SK-N-SH (cell line): ENCODE measurements around the gene PMF1. TPM values are rescaled to one million over a fixed set of nuclear protein-coding genes. Genes with fewer than 3 reads are reported as not detected.

ENCODE experiments used
- CTCF ChIA-PET: fragments of 300-600, 350-600 bp; formaldehyde crosslinking; extraction: SDS; loops from one replicate; lab custom pipeline; 2021; lab: Yijun Ruan, JAX
- POLR2A ChIA-PET: fragments of 350-600 bp; sonication (Branson Sonifier 250); formaldehyde crosslinking; extraction: SDS; loops from one replicate; lab custom pipeline; 2020; ENCODE audit warnings: antibody characterized with exemption, inconsistent platforms; lab: Yijun Ruan, JAX
- DNase-seq: peaks from one replicate; pipeline ENCODE4 v3.0.0; 2012
- H2AFZ ChIP-seq: fragments of 200-600 bp; sonication (generic); 2 replicates; pipeline ENCODE4 v1.8.1; 2016; ENCODE audit warnings: antibody characterized with exemption, mild to moderate bottlenecking, low read depth
- H3F3A ChIP-seq: fragments of 200-600 bp; sonication (generic); replicated peaks from 2 replicates; pipeline ENCODE3; 2016; ENCODE audit warnings: antibody characterized with exemption, mild to moderate bottlenecking; ENCODE audit not compliant: insufficient read depth
- H3K27ac ChIP-seq, 2 experiments: fragments of 200-500 bp in 1 of 2; fragments of 200-600 bp in 1 of 2; sonication (Bioruptor generic) in 1 of 2; sonication (generic), shearing (Covaris generic) in 1 of 2; 2 replicates each; pipeline versions ENCODE4 v1.5.1 to v1.6.1; 2014 to 2016; ENCODE audit warnings: low read depth in 2 of 2, inconsistent platforms in 1 of 2, low read length in 1 of 2, mild to moderate bottlenecking in 1 of 2, mixed read lengths in 1 of 2
- H3K27me3 ChIP-seq: fragments of 200-600 bp; sonication (generic), shearing (Covaris generic); 2 replicates; pipeline ENCODE4 v1.6.1; 2016; ENCODE audit warnings: mixed run types; ENCODE audit not compliant: insufficient read depth
- H3K36me3 ChIP-seq, 2 experiments: fragments of 200-500 bp in 1 of 2; fragments of 200-600 bp in 1 of 2; sonication (Bioruptor generic) in 1 of 2; sonication (generic) in 1 of 2; replicated peaks in 1 of 2; 2 replicates each; pipeline versions ENCODE3 to v1.5.1; 2014 to 2016; ENCODE audit warnings: low read length in 1 of 2, mild to moderate bottlenecking in 1 of 2; ENCODE audit not compliant: insufficient read depth in 2 of 2, control insufficient read depth in 1 of 2
- H3K4me1 ChIP-seq, 2 experiments: fragments of 200-500 bp in 1 of 2; fragments of 200-600 bp in 1 of 2; sonication (Bioruptor generic) in 1 of 2; sonication (generic), shearing (Covaris generic) in 1 of 2; 2 replicates each; pipeline versions ENCODE4 v1.5.1 to v1.6.1; 2014 to 2016; ENCODE audit warnings: low read depth in 1 of 2, low read length in 1 of 2, mixed run types in 1 of 2; ENCODE audit not compliant: insufficient read depth in 2 of 2, control insufficient read depth in 1 of 2
- H3K4me2 ChIP-seq: fragments of 200-600 bp; sonication (generic), shearing (Covaris generic); 2 replicates; pipeline ENCODE4 v1.6.1; 2017; ENCODE audit warnings: mixed run types
- H3K4me3 ChIP-seq, 2 experiments: fragments of 200-500 bp in 1 of 2; fragments of 200-600 bp in 1 of 2; sonication (Bioruptor generic) in 1 of 2; sonication (generic), shearing (Covaris generic) in 1 of 2; 2 replicates each; pipeline versions ENCODE4 v1.5.1 to v1.8.1; 2014 to 2016; ENCODE audit warnings: low read depth in 2 of 2, inconsistent platforms in 1 of 2, low read length in 1 of 2, mild to moderate bottlenecking in 1 of 2, mixed read lengths in 1 of 2, moderate library complexity in 1 of 2
- H3K79me2 ChIP-seq: fragments of 200-600 bp; sonication (generic); 2 replicates; pipeline ENCODE4 v1.8.1; 2017; ENCODE audit warnings: mild to moderate bottlenecking; ENCODE audit not compliant: insufficient read depth
- H3K9ac ChIP-seq: fragments of 200-600 bp; sonication (generic); 2 replicates; pipeline ENCODE4 v1.6.1; 2017; ENCODE audit warnings: mixed run types
- H3K9me2 ChIP-seq: fragments of 200-600 bp; sonication (generic); 2 replicates; pipeline ENCODE4 v1.6.1; 2017; ENCODE audit warnings: mixed run types
- H3K9me3 ChIP-seq: fragments of 200-600 bp; sonication (generic); 2 replicates; pipeline ENCODE4 v1.6.1; 2017; ENCODE audit warnings: mixed run types, mild to moderate bottlenecking, moderate library complexity
- H4K20me1 ChIP-seq: fragments of 200-600 bp; sonication (generic); 2 replicates; pipeline ENCODE4 v1.6.1; 2017; ENCODE audit warnings: mild to moderate bottlenecking, mixed run types; ENCODE audit not compliant: insufficient read depth
- ELF1 ChIP-seq: IDR thresholded peaks from 2 replicates; pipeline ENCODE4 v1.4.0; 2012
- EP300 ChIP-seq, 2 experiments: IDR thresholded peaks; 2 replicates each; pipeline versions ENCODE4 v1.4.0 to v1.6.1; 2012; ENCODE audit warnings: borderline replicate concordance in 1 of 2, low read depth in 1 of 2, low read length in 1 of 2
- EZH2phosphoT487 ChIP-seq: fragments of 200-600 bp; sonication (generic); IDR thresholded peaks from 2 replicates; pipeline ENCODE4 v1.6.1; 2017; ENCODE audit warnings: low read depth, mixed run types, mild to moderate bottlenecking, antibody characterized with exemption, moderate library complexity, borderline replicate concordance
- FOSL2 ChIP-seq: IDR thresholded peaks from 2 replicates; pipeline ENCODE4 v1.4.0; 2012; ENCODE audit warnings: low read depth, mild to moderate bottlenecking, moderate library complexity, borderline replicate concordance
- FOXM1 ChIP-seq: IDR thresholded peaks from 2 replicates; pipeline ENCODE4 v1.4.0; 2012; ENCODE audit warnings: low read depth, mild to moderate bottlenecking
- GATA2 ChIP-seq: sonication (generic); formaldehyde crosslinking; IDR thresholded peaks from 2 replicates; pipeline ENCODE4 v1.5.0; 2020; ENCODE audit warnings: mild to moderate bottlenecking, missing genetic modification reagents
- IRF3 ChIP-seq: fragments of 150-350 bp; IDR thresholded peaks from 2 replicates; pipeline ENCODE4 v1.6.1; 2016; ENCODE audit warnings: mild to moderate bottlenecking, low read depth, low read length
- MAX ChIP-seq: IDR thresholded peaks from 2 replicates; pipeline ENCODE4 v1.4.0; 2012; ENCODE audit warnings: low read depth
- MEF2A ChIP-seq: IDR thresholded peaks from 2 replicates; pipeline ENCODE4 v1.4.0; 2012; ENCODE audit warnings: low read depth, borderline replicate concordance
- MXI1 ChIP-seq: IDR thresholded peaks from 2 replicates; pipeline ENCODE4 v1.6.1; 2012; ENCODE audit warnings: mild to moderate bottlenecking, low read depth, low read length, improper control_type of control experiment
- POLR2AphosphoS5 ChIP-seq: IDR thresholded peaks from 2 replicates; pipeline ENCODE4 v1.6.1; 2012; ENCODE audit warnings: low read depth, low read length
- RAD21 ChIP-seq: IDR thresholded peaks from 2 replicates; pipeline ENCODE4 v1.6.1; 2012; ENCODE audit warnings: mild to moderate bottlenecking, low read length
- RCOR1 ChIP-seq: fragments of 150-350 bp; IDR thresholded peaks from 2 replicates; pipeline ENCODE4 v1.6.1; 2017; ENCODE audit warnings: antibody characterized with exemption, low read length
- REST ChIP-seq: IDR thresholded peaks from 2 replicates; pipeline ENCODE4 v1.6.1; 2012; ENCODE audit warnings: mild to moderate bottlenecking, low read depth, low read length, moderate library complexity
- RXRA ChIP-seq: IDR thresholded peaks from 2 replicates; pipeline ENCODE4 v1.4.0; 2012; ENCODE audit warnings: low read depth, mild to moderate bottlenecking, borderline replicate concordance
- SMC3 ChIP-seq: IDR thresholded peaks from 2 replicates; pipeline ENCODE4 v1.6.1; 2012; ENCODE audit warnings: low read depth, low read length, improper control_type of control experiment
- TCF12 ChIP-seq: IDR thresholded peaks from 2 replicates; pipeline ENCODE4 v1.4.0; 2012
- TEAD4 ChIP-seq: IDR thresholded peaks from 2 replicates; pipeline ENCODE4 v1.4.0; 2012; ENCODE audit warnings: mild to moderate bottlenecking, borderline replicate concordance; ENCODE audit not compliant: insufficient read depth
- USF1 ChIP-seq: IDR thresholded peaks from 2 replicates; pipeline ENCODE4 v1.4.0; 2012; ENCODE audit warnings: low read depth, borderline replicate concordance
- YY1 ChIP-seq: IDR thresholded peaks from 2 replicates; pipeline ENCODE4 v1.4.0; 2012; ENCODE audit warnings: low read depth, mild to moderate bottlenecking
- ZBTB33 ChIP-seq: IDR thresholded peaks from 2 replicates; pipeline ENCODE4 v1.4.0; 2012; ENCODE audit warnings: low read depth, borderline replicate concordance
- WGBS: methylation state at CpG from one replicate; pipeline ENCODE4 v1.1.6; 2017; ENCODE audit warnings: low lambda C conversion rate; 5-methylcytosine and 5-hydroxymethylcytosine counted together
- polyA plus RNA-seq, 3 experiments: library from polyadenylated mRNA; depleted of rRNA; stranded (reverse); fragments of >200 nt; gene quantifications; 2 replicates each; pipeline ENCODE4 v1.2.3, GENCODE V29; 2012

Gene PMF1
- polyA plus RNA-seq, 1 of the 3 experiments (the other 2 are of a cell fraction): 89.5 TPM

- TF ChIP-seq REST: no peak
- TF ChIP-seq ZBTB33: no peak
- no peak for TF ChIP-seq EZH2phosphoT487
- 0 out of 2 replicates have a peak, but pooled peaks have one; percentile 14 for TF ChIP-seq POLR2AphosphoS5
- TF ChIP-seq, all 33 proteins: peak for 9
These were observed 38.7 kb downstream of the PMF1 start (continued) for GRCh38 chr1:156251527-156251926.

GRCh38 chr1:156253634-156254033 lies 40.8 kb downstream of the PMF1 start:
- Histone ChIP-seq H3K4me2 (no peak overlapping the region), H3K4me3 (no peak overlapping the region), H4K20me1 (no peaks in the 10 kb centered on the region), H3K79me2 (no peaks in the 10 kb centered on the region), H3K27me3 (no peaks in the 10 kb centered on the region), H3K27ac (peak overlapping the region in 1 of 2 experiments; percentile 99; a peak in 2 of 4 replicates), H3K9me2 (no peaks in the 10 kb centered on the region), H3K9me3 (no peaks in the 10 kb centered on the region), H2AFZ (no peak overlapping the region), H3F3A (peaks cover 13% of the 10 kb centered on the region), H3K4me1 (peaks cover 13 to 70% of the 10 kb centered on the region in 2 experiments; a peak in 3 of 4 replicates), H3K36me3 (peaks cover 37 to 78% of the 10 kb centered on the region in 2 experiments), H3K9ac (no peak overlapping the region)
- ChIA-PET CTCF (interaction anchor here (0.6 to 0.9 kb wide), 2 partner anchors 28 to 657 kb away, joined by 3 read pairs; no protein-coding TSS in a partner anchor), POLR2A (no interaction called here)
- DNase-seq: no peak
- TF ChIP-seq USF1: no peak
- TF ChIP-seq IRF3: no peak
- no peak for TF ChIP-seq EP300 (IDR thresholded peaks at IDR 0.05; ENCODE audit: borderline replicate concordance in 1 of 2, low read depth in 1 of 2, low read length in 1 of 2)
- no peak for TF ChIP-seq TCF12
- TF ChIP-seq RXRA: no peak
- TF ChIP-seq ZBTB33: no peak
- no peak for TF ChIP-seq MAX
- no peak for TF ChIP-seq FOSL2
- no peak for TF ChIP-seq RCOR1
- no peak for TF ChIP-seq GATA2 (CRISPR knock-in tag)
- no peak for TF ChIP-seq MEF2A
- no peak for TF ChIP-seq FOXM1
- no peak for TF ChIP-seq EZH2phosphoT487
- TF ChIP-seq MXI1: no peak
- no peak for TF ChIP-seq YY1
- TF ChIP-seq ELF1: no peak
- TF ChIP-seq SMC3: no peak
- TF ChIP-seq TEAD4: no peak
- TF ChIP-seq RAD21: no peak
- WGBS: 88% methylated on average over 3 of the region's 3 CpGs
